ENCODE measurements around the gene PZP.

- TF ChIP-seq CTCF (IDR thresholded peaks at IDR 0.05) (no peak), ZFX (IDR thresholded peaks at IDR 0.05; ENCODE audit: borderline replicate concordance) (no peak)
These were observed 48.7 kb upstream of the PZP start for GRCh38 chr12:9256758-9257405.

Measured in 22Rv1 (cell line).